GM12873 (cell line): ENCODE measurements around the gene SUPT5H.

Experiments
- TF ChIP-seq, protein P1 (sequence below): IDR thresholded peaks from 2 replicates; pipeline ENCODE4 v1.5.1; 2012; ENCODE audit warnings: low read depth, mild to moderate bottlenecking, moderate library complexity, low read length, control low read depth; ENCODE audit not compliant: insufficient read depth; ENCODE audit errors: missing control alignments

SUPT5H gene

DNA sequence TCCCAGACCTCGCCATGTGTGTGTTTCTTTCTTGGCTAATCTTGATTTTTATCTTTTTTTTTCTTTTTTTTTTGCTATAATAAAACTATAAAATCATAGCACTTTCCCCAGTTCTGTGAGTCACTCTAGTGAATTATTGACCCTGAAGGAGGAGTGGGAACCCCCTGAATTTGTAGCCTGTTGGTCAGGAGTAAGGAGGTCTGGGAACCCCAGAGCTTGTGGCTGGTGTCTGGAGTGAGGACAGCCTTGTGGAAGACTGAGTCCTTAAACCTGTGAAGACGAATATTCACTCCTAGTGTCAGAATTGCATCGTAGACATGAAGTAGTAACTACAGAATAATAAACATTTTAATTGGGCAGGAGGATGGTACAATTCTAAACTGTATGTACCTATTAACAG is 79.8 kb downstream of the SUPT5H start:
- TF ChIP-seq, protein P1, sequence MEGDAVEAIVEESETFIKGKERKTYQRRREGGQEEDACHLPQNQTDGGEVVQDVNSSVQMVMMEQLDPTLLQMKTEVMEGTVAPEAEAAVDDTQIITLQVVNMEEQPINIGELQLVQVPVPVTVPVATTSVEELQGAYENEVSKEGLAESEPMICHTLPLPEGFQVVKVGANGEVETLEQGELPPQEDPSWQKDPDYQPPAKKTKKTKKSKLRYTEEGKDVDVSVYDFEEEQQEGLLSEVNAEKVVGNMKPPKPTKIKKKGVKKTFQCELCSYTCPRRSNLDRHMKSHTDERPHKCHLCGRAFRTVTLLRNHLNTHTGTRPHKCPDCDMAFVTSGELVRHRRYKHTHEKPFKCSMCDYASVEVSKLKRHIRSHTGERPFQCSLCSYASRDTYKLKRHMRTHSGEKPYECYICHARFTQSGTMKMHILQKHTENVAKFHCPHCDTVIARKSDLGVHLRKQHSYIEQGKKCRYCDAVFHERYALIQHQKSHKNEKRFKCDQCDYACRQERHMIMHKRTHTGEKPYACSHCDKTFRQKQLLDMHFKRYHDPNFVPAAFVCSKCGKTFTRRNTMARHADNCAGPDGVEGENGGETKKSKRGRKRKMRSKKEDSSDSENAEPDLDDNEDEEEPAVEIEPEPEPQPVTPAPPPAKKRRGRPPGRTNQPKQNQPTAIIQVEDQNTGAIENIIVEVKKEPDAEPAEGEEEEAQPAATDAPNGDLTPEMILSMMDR = no peak
